IMR-90 (cell line): ENCODE data around the gene TMEM168. TPM values are rescaled to one million over a fixed set of nuclear protein-coding genes. Genes with fewer than 3 reads are reported as not detected.

ENCODE experiments used
- ATAC-seq: fragments of 200-7000 bp; cut with Tn5 transposase; 2 replicates; pipeline ENCODE4 v1.9.1; 2020; ENCODE audit warnings: low read depth, mild to moderate bottlenecking, moderate library complexity
- BruUV-seq: library from RNA; stranded (reverse); fragments of 400-500 nt; replicated peaks from 2 replicates; lab custom pipeline; 2021; lab: Mats Ljungman, UMichigan
- CTCF ChIA-PET: fragments of 300-600 bp; formaldehyde crosslinking; extraction: SDS; loops from one replicate; lab custom pipeline; 2021; ENCODE audit warnings: antibody characterized with exemption; lab: Yijun Ruan, JAX
- POLR2A ChIA-PET: fragments of 300-600 bp; sonication (Branson Sonifier 250); formaldehyde crosslinking; loops from one replicate; lab custom pipeline; 2022; ENCODE audit warnings: antibody characterized with exemption; ENCODE audit not compliant: unreplicated experiment; lab: Charles Lee
- DNase-seq: peaks from one replicate; pipeline ENCODE4 v3.0.0; 2013
- H2AFZ ChIP-seq: replicated peaks from 2 replicates; pipeline ENCODE3; 2013; ENCODE audit warnings: low read length, mild to moderate bottlenecking; ENCODE audit not compliant: poor library complexity
- H2AK5ac ChIP-seq: 2 replicates; pipeline ENCODE4 v1.6.1; 2013; ENCODE audit warnings: low read depth, low read length, inconsistent platforms
- H2AK9ac ChIP-seq: replicated peaks from 2 replicates; pipeline ENCODE3; 2013; ENCODE audit warnings: mild to moderate bottlenecking, low read depth, low read length, moderate library complexity; ENCODE audit not compliant: poor library complexity
- H2BK120ac ChIP-seq: 2 replicates; pipeline ENCODE4 v1.6.1; 2013; ENCODE audit warnings: low read depth, low read length, inconsistent platforms
- H2BK15ac ChIP-seq: 3 replicates; pipeline ENCODE4 v1.6.1; 2013; ENCODE audit warnings: low read depth, low read length, inconsistent platforms
- H2BK20ac ChIP-seq: 2 replicates; pipeline ENCODE4 v1.6.1; 2013; ENCODE audit warnings: low read depth, mild to moderate bottlenecking, inconsistent platforms, low read length, moderate library complexity
- H2BK5ac ChIP-seq: 2 replicates; pipeline ENCODE4 v1.6.1; 2013; ENCODE audit warnings: mild to moderate bottlenecking, low read depth, low read length, inconsistent platforms; ENCODE audit not compliant: poor library complexity, severe bottlenecking
- H3K14ac ChIP-seq: replicated peaks from 2 replicates; pipeline ENCODE4 v1.6.1; 2013; ENCODE audit warnings: low read depth, low read length, inconsistent platforms
- H3K18ac ChIP-seq: 2 replicates; pipeline ENCODE4 v1.6.1; 2013; ENCODE audit warnings: low read depth, low read length, control low read depth
- H3K23ac ChIP-seq: 2 replicates; pipeline ENCODE4 v1.6.1; 2013; ENCODE audit warnings: low read depth, low read length, inconsistent platforms
- H3K27ac ChIP-seq: 2 replicates; pipeline ENCODE4 v1.5.1; 2013; ENCODE audit warnings: mild to moderate bottlenecking, control low read depth, low read length; ENCODE audit not compliant: insufficient read depth
- H3K27me3 ChIP-seq: 2 replicates; pipeline ENCODE4 v1.6.1; 2013; ENCODE audit warnings: low read length; ENCODE audit not compliant: control insufficient read depth, insufficient read depth
- H3K36me3 ChIP-seq: 2 replicates; pipeline ENCODE4 v1.6.1; 2013; ENCODE audit warnings: low read length, mixed read lengths; ENCODE audit not compliant: control insufficient read depth, insufficient read depth
- H3K4ac ChIP-seq: 2 replicates; pipeline ENCODE4 v1.6.1; 2013; ENCODE audit warnings: low read depth, low read length, inconsistent platforms
- H3K4me1 ChIP-seq: 2 replicates; pipeline ENCODE4 v1.6.1; 2013; ENCODE audit warnings: low read length, mixed read lengths; ENCODE audit not compliant: control insufficient read depth, insufficient read depth
- H3K4me2 ChIP-seq: 2 replicates; pipeline ENCODE4 v1.6.1; 2013; ENCODE audit warnings: low read depth, mild to moderate bottlenecking, control low read depth, low read length, moderate library complexity
- H3K4me3 ChIP-seq: 2 replicates; pipeline ENCODE4 v1.5.1; 2013; ENCODE audit warnings: low read depth, mild to moderate bottlenecking, control low read depth, low read length, moderate library complexity; ENCODE audit not compliant: insufficient read depth
- H3K56ac ChIP-seq: 2 replicates; pipeline ENCODE4 v1.6.1; 2013; ENCODE audit warnings: low read length, inconsistent platforms; ENCODE audit not compliant: insufficient read depth; ENCODE audit errors: extremely low read depth
- H3K79me1 ChIP-seq, 2 experiments: 2 replicates each; pipeline ENCODE4 v1.6.1; 2013; ENCODE audit warnings: low read length in 2 of 2, inconsistent platforms in 1 of 2, low read depth in 1 of 2
- H3K9ac ChIP-seq: 2 replicates; pipeline ENCODE4 v1.6.1; 2013; ENCODE audit warnings: low read depth, low read length, control low read depth
- H3K9me1 ChIP-seq: 2 replicates; pipeline ENCODE4 v1.6.1; 2013; ENCODE audit warnings: low read length, inconsistent platforms; ENCODE audit not compliant: insufficient read depth
- H3K9me3 ChIP-seq: 2 replicates; pipeline ENCODE4 v1.6.1; 2013; ENCODE audit warnings: low read length; ENCODE audit not compliant: control insufficient read depth, insufficient read depth
- H4K20me1 ChIP-seq: 2 replicates; pipeline ENCODE4 v1.6.1; 2013; ENCODE audit warnings: low read length, inconsistent platforms; ENCODE audit not compliant: insufficient read depth
- H4K5ac ChIP-seq: 2 replicates; pipeline ENCODE4 v1.6.1; 2013; ENCODE audit warnings: mild to moderate bottlenecking, low read depth, low read length, control low read depth
- H4K8ac ChIP-seq, 2 experiments: 2 replicates each; pipeline ENCODE4 v1.6.1; 2013; ENCODE audit warnings: low read depth in 2 of 2, low read length in 2 of 2, control low read depth in 1 of 2, inconsistent platforms in 1 of 2
- H4K91ac ChIP-seq: 2 replicates; pipeline ENCODE4 v1.6.1; 2013; ENCODE audit warnings: low read depth, low read length, inconsistent platforms; ENCODE audit not compliant: insufficient read depth
- CEBPB ChIP-seq: IDR thresholded peaks from 2 replicates; pipeline ENCODE4 v1.6.1; 2012; ENCODE audit warnings: low read depth, low read length, improper control_type of control experiment
- FOS ChIP-seq: fragments of 150-350 bp; IDR thresholded peaks from 2 replicates; pipeline ENCODE4 v1.6.1; 2016; ENCODE audit warnings: low read depth, low read length
- MAFK ChIP-seq: IDR thresholded peaks from 2 replicates; pipeline ENCODE4 v1.6.1; 2012; ENCODE audit warnings: low read depth, low read length, improper control_type of control experiment
- MXI1 ChIP-seq: IDR thresholded peaks from 2 replicates; pipeline ENCODE4 v1.6.1; 2012; ENCODE audit warnings: low read depth, mild to moderate bottlenecking, low read length, moderate library complexity, borderline replicate concordance
- SMC3 ChIP-seq: fragments of 150-350 bp; IDR thresholded peaks from 2 replicates; pipeline ENCODE4 v1.6.1; 2016; ENCODE audit warnings: low read depth, mild to moderate bottlenecking, antibody characterized with exemption, low read length, moderate library complexity
- WGBS, 2 experiments: methylation state at CpG; one replicate each; pipeline versions ENCODE4 v1.1.5 to v1.1.7; 2013; ENCODE audit warnings: missing lambda C conversion rate in 2 of 2; ENCODE audit not compliant: insufficient read length in 1 of 2; ENCODE audit errors: extremely low coverage in 2 of 2; 5-methylcytosine and 5-hydroxymethylcytosine counted together
- dilution Hi-C: fragments of 300-500 bp; cut with HindIII; formaldehyde crosslinking; loops from one replicate; pipeline ENCODE4 v1.14.3; 2018; ENCODE audit warnings: low sequenced_read_pairs; ENCODE audit not compliant: unreplicated experiment
- in situ Hi-C: fragments of 300-500 bp; cut with MboI; formaldehyde crosslinking; loops from 3 replicates; pipeline ENCODE4 v1.14.3; 2019; ENCODE audit warnings: low sequenced_read_pairs, inconsistent platforms, mixed read lengths
- intact Hi-C: fragments of 100-400 bp; cut with micrococcal nuclease; formaldehyde crosslinking; loops from 2 replicates; pipeline ENCODE4 v1.10.0; 2022
- polyA plus RNA-seq, 3 experiments: library from polyadenylated mRNA; depleted of rRNA; stranded (reverse); fragments of >200 nt; gene quantifications; 2 replicates each; pipeline ENCODE4 v1.2.3, GENCODE V29; 2012; ENCODE audit warnings: low replicate concordance in 1 of 3
- total RNA-seq: library from RNA; depleted of rRNA; stranded (reverse); fragments of >200 nt; gene quantifications from 2 replicates; pipeline ENCODE4 v1.2.3, GENCODE V29; 2012
- TF ChIP-seq, protein P1 (sequence below): fragments of 150-350 bp; IDR thresholded peaks from 2 replicates; pipeline ENCODE4 v1.6.1; 2017; ENCODE audit warnings: mild to moderate bottlenecking, antibody characterized with exemption, low read length, low read depth

The TMEM168 gene
- total and polyA plus RNA-seq, 2 of the 4 experiments (the other 2 are of a cell fraction) = 17.7 to 22.9 TPM

DNA sequence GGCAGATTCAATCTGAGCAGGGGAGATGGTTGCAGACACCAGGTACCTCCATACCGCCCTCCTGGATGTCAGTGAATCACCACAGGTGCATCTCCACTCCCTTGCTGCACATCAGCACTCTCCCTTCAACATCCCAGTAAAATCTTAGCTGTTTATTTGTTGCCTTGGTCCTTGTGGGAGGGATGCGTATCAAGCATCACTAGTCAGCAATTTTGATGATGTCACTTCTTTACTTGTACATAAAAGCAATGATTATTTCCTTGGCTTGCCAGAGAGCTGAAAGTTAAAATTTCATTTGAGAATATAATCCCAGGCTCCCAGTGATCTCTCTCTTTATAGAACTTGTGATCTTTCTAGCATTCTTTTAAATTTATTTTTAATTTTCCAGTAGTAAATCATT is 49.5 kb downstream of the TMEM168 start:
- no peak overlapping the region for H3K4me3 ChIP-seq
- H3K9ac ChIP-seq = no peak overlapping the region
- no peak overlapping the region for H2BK15ac ChIP-seq
- H3K4me1 ChIP-seq = no peaks in the 10 kb centered on the region
- H3K27ac ChIP-seq = no peak overlapping the region
- no CpG with 5 or more reads among the region's 2 CpGs for WGBS, 2 experiments
- no peak overlapping the region for H2BK120ac ChIP-seq
- DNase-seq (no peak), ATAC-seq (no peak)
- no peak overlapping the region for H4K8ac ChIP-seq
- BruUV-seq = no TSS peak
- TF ChIP-seq CEBPB (no peak), SMC3 (no peak), MXI1 (no peak), FOS (no peak), MAFK (peak; percentile 32)
- TF ChIP-seq, protein P1, sequence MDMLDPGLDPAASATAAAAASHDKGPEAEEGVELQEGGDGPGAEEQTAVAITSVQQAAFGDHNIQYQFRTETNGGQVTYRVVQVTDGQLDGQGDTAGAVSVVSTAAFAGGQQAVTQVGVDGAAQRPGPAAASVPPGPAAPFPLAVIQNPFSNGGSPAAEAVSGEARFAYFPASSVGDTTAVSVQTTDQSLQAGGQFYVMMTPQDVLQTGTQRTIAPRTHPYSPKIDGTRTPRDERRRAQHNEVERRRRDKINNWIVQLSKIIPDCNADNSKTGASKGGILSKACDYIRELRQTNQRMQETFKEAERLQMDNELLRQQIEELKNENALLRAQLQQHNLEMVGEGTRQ = no peak
- no peak overlapping the region for H2BK5ac ChIP-seq
- H3K9me1 ChIP-seq = no peaks in the 10 kb centered on the region
- in situ Hi-C loops = no loop called here
- no peak overlapping the region for H4K91ac ChIP-seq
- no peak overlapping the region for H3K4ac ChIP-seq
- H3K56ac ChIP-seq = no peak overlapping the region
- no peaks in the 10 kb centered on the region for H3K27me3 ChIP-seq
- no peak overlapping the region for H2AK9ac ChIP-seq
- H3K18ac ChIP-seq = no peak overlapping the region
- peaks cover 3% of the 10 kb centered on the region; the same call in 1 of the 2 replicates for H3K9me3 ChIP-seq
- no peaks in the 10 kb centered on the region for H3K79me1 ChIP-seq
- H3K4me2 ChIP-seq = no peak overlapping the region
- no peak overlapping the region for H2AK5ac ChIP-seq
- no peak overlapping the region for H2BK20ac ChIP-seq
- no peaks in the 10 kb centered on the region for H4K20me1 ChIP-seq
- no peak overlapping the region for H3K23ac ChIP-seq
- intact Hi-C loops = no loop called here
- no peak overlapping the region for H3K14ac ChIP-seq
- dilution Hi-C loops = no loop called here
- H3K36me3 ChIP-seq = no peaks in the 10 kb centered on the region
- H4K5ac ChIP-seq = no peak overlapping the region
- no peak overlapping the region for H2AFZ ChIP-seq
- ChIA-PET POLR2A (interaction anchor here (0.6 kb wide), 1 partner anchor 18 kb away, joined by 4 read pairs; no protein-coding TSS in a partner anchor), CTCF (interaction anchor here (1.2 kb wide), 1 partner anchor 29 kb away, joined by 3 read pairs; no protein-coding TSS in a partner anchor)
